Stimulated activated CD4-positive, alpha-beta T cell treated with anti-CD3 and anti-CD28 coated beads, Interleukin-4, amount 100 ng/mL, for 24 hours (primary cell): ENCODE results near the gene DYNLT1.
"Not testable (repeated sequence)": the region's sequence is repeated elsewhere in the genome, so short reads cannot be mapped to it uniquely, and the experiment has no call there.

ENCODE experiments used
- DNase-seq: peaks from one replicate; pipeline ENCODE4 v3.0.0-alpha.2; 2020

The DYNLT1 gene

DNA sequence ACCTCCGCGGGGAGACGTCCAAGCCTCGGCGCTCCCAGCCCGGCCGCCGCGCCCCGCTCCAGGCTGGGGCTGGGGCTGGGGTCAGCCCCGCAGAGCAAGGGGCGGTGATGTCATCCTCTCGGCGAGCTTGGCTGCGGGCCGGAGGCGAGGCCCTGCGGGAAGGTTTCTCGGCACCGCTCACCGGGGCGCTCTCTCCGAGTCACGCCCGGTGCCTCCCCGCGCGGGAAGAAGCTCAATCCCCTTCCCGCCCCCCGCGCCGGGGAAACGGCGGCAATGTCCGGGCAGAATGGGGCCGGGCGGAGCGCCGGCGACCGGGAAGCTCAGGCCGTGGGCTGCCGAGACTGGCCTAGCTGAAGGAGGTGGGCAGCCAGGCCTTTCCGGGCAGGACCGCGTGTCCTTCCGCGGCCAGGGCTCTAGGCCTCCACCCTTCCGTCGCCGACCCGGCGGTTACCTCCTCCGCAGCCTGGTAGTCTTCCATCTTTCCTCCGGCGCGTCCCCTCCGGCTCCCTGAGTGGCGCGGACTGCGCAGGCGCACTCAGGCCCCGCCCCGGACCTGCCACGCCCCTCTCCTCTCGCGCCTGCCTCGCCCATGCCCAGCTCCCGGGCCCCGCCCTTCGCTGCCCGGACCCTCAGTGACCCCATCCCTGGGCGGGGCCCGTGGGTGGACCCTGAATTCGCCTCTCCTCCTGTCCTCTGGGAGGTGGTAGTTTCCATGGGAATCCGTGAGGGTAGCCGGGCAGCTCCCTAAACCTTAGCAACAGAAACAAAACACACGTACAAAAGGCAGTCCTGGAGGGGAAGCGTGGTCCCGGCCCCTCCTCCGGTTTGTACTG is at the start of gene DYNLT1:
TSS of gene DYNLT1 (minus strand) at position 513 of the 833 bp plus-strand sequence. CDS start at position 478, 35 bp downstream.
- DNase-seq, result peak; percentile 89

DNA sequence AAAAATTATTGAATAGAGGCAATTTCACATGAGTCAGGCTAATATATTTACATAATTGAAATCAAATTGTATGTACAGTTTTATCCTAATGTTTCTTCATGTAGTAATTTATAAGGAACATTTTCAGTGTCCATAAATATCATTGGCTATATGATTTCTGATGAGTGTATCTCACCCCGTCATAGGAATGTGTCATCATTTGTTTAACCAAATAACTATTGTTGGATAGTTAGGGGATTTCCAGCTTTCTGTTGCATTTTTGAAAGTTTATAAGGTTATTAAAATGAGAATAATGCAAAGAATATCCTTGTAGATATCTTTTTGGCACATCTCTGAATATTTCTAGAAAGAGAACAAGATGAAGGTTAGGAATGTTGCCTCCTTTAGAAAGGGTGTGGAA is 44.3 kb upstream of the DYNLT1 start:
- DNase-seq, result no peak

DNA sequence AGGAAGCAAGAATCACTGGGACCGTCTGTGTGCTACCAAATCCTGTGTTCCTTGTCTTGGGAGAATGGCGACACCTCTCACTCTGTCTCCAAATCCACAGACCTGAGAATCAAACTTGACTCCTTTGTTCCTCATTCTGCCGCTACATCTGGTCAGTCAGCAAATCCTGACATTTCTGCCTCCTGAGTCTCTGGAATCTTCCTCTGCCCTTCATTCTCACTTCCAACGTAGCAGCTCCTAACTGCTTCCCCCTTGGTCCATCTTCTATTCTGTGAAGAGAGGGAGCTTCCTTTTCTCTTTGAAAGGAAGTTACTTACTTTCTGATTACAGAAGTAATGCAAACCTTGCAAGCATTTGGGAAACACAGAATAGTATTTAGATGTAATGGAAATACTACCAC is 43.0 kb upstream of the DYNLT1 start:
- DNase-seq, result no peak

DNA sequence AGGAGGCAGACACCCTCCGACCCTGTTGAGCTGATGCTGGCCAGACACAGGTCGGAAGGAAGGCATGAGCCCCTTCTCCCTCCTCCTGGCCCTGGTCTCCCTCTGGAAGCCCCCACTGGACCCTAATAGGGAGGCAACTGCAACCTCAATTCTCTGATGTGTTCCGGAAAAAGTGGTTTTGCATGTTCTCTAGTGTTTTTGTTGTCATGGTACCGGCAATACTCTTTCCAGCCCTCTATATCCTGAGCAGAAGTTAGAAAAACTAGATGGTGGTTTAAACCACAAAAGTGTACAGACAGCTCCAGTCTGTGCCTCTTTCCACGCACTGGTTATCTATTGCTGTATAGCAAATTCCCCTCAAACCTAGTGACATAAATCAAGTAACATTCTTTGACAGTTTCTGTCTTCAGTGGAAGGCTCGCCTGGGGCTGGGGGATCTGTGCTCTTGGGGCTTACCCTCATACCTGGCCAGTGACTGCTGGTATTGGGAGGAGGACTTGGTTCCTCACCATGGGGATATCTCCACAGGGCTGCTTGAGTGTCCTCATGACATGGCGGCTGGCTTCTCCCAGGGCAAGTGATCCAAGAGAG is 42.3 kb upstream of the DYNLT1 start:
- peak; percentile 28 for DNase-seq

DNA sequence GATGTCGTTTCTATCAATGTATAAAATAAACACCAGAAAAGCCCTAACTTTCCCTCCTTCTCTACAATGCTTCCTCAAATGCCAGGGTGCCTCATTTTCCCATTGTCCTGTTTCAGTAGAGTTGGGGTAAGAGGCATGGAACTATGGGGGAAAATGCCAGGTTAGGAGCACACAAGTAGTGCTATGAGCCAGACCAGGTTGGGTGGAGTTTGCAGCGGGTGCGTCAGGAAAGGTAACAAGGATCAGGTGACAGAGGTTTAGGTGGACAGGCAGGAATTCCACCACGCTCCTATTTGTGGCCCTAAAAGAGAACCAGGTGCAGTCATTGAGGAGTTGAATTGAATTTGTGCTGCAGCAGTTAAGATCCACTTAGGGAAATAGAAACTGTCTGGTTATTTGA is 41.8 kb upstream of the DYNLT1 start:
- DNase-seq, result no peak

DNA sequence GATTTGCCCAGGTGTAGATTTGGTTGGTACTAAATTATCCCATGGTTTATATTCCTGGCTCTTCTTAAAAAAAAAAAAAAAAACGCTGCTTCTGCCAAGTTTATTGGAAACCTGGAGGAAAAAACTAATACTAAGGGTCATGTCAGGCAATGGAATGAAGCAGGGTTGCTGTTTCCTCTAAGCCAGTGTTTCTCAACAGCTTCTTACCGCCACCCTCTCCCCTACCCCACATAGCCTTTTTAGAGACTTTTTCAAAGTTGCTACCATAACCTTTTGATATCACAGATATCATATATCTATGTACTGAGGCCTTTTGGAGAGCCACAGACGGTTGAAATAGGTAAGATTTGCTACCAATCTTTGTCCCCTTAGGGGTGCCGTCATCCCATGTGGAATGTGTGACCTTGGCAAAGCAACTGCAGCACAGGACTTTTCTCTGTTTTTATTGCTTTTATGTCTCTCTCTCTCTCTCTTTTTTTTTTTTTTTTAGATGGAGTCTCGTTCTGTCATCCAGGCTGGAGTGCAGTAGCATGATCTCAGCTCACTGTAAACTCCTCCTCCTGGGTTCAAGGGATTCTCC is 40.3 kb upstream of the DYNLT1 start:
- no peak for DNase-seq

DNA sequence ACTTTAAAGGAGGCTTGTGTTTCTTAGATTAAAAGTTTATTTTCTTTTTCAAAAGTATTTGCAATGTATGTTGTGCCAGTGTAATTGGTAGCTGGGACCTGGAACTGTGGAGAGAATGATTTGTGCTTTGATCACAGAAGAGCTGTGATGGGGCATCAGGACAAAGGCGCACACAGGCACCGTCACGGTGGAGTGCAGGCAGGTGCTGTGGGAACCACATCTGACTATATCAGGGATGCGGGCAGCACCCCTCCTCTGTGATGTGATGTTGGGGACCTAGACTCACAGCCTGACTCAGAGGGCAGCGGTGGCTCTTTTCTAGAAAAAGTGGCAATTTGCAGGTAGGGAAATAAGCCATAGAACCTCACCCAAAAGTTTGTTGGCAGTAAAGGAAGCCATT is 39.8 kb upstream of the DYNLT1 start:
- DNase-seq, result no peak

DNA sequence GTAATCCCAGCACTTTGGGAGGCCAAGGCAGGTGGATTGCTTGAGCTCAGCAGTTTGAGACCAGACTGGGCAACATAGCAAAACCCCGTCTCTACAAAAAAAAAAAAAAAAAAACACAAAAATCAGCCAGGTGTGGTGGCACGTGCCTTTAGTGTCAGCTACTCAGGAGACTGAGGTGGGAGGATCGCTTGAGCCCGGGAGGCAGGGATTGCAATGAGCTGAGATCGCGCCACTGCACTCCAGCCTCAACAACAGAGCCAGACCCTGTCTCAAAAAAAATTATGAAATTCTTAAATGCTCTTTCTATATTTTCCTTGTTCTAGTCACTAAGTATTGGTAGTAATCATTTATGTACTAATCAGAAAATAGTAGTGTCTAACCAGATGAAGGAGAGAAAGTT is 35.9 kb upstream of the DYNLT1 start:
- DNase-seq, result no peak

DNA sequence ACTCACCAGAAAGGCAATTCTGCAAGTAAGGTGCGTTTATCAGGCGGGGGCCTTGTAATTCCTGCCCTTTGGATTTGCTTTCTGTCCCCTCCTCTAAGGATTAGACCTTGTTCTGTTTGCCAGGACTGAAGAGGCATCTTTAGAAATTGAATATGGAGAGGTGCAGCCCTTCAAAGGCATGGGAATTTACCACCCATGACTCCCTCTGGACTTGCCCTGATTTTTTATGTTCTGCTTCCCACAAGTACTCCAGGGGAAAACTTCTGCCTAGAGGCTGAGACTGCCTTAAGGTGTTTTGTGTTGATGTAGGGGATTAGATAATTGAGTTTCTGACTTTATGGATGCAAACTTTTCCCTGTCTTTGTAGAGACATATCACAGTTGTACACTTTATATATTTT is 35.5 kb upstream of the DYNLT1 start:
- no peak for DNase-seq

DNA sequence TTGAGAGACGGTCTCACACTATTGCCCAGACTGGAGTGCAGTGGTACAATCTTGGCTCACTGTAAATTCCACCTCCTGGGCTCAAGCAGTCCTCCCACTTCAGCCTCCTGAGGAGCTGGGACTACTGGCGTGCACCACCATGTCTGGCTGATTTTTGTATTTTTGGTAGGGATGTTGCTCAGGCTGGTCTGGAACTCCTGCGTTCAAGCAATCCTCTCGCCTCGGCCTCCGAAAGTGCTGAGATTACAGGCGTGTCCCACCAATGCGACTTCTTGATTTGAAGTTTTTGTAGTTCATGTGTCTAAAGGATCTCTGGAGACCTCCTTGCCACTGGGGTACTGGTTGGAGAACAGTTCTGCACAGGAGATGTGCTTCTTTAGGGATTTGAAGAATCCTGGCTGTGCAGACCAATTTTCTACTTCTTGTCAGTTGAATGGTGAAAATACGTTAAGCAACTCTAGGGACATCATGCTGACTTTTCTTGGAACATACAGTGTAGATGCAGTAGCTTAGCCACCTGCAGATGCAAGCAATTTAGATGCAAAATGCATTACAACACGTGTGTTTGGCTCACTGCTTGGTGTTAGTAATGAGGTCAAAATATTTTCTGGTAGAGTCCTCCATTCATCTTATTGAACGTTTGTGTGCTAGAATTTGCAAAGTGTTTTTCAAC is 33.5 kb upstream of the DYNLT1 start:
- no peak for DNase-seq

DNA sequence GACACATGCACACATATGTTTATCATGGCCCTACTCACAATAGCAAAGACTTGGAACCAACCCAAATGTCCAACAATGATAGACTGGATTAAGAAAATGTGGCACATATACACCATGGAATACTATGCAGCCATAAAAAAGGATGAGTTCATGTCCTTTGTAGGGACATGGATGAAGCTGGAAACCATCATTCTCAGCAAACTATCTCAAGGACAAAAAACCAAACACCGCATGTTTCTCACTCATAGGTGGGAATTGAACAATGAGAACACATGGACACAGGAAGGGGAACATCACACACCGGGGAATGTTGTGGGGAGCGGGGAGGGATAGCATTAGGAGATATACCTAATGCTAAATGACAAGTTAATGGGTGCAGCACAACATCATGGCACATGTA is 32.6 kb upstream of the DYNLT1 start:
- not testable (repeated sequence) for DNase-seq

DNA sequence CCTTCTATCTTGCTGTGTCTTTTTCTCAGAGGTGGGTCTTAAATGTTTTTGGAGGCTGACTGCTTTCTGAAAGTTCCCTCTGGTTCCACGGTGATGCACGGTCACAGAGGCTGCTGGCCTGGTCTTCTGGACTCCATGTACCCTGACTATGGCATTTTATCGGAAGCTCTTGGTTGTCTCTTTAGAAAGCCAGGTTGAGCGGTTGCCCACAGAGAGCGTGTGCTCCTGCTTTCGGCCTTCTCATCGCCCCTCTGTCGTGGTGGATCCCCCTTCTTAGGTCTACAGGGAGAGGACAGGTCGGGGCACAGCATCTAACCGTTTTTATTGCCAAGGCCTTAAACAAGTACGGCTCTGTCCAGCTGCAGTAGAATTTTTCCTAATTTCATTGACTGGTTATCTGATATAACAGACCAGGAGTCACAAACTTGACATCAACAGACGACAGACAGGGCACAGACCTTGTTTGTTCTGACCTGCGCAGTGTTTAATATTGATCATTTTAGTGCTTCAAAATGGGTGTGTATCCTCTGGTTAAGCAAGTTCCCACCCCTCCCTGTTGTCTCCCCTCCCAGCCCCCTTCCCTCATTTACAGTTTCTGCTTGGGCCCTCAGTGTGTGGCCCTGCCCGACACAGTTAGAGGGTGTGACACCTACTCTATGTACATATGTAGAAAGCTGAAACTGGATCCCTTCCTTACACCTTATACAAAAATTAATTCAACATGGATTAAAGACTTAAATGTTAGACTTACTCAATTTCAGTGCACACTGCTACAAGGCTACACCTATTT is 30.0 kb upstream of the DYNLT1 start:
- no peak for DNase-seq

DNA sequence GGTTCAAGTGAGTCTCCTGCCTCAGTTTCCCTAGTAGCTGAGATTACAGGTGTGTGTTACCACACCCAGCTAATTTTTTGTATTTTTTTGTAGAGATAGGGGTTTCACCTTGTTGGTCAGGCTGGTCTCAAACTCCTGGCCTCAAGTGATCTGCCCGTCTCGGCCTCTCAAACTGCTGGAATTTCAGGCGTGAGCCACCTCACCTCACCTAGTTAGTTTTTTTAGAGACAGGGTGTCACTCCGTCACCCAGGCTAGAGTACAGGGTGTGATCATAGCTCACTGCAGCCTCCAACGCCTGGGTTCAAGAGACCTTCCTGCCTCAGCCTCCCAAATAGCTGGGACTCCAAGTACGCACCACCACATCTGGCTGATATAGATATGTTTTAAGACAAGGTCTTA is 28.2 kb upstream of the DYNLT1 start:
- no peak for DNase-seq

DNA sequence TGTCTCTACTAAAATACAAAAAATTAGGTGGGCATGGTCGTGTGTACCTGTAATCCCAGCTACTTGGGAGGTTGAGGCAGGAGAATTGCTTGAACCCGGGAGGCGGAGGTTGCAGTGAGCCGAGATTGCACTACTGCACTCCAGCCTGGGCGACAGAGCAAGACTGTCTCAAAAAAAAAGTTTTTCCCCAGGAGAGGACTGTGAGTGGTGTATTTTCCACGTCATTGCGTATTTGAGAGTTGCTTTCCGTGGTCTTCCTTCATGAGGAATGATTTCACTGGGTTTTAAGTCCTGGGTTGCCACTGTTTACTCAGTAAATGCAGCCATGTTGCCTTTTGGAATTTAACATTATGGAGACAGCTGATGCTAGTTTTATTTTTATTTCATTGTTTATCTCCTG is 27.6 kb upstream of the DYNLT1 start:
- DNase-seq, result not testable (repeated sequence)

DNA sequence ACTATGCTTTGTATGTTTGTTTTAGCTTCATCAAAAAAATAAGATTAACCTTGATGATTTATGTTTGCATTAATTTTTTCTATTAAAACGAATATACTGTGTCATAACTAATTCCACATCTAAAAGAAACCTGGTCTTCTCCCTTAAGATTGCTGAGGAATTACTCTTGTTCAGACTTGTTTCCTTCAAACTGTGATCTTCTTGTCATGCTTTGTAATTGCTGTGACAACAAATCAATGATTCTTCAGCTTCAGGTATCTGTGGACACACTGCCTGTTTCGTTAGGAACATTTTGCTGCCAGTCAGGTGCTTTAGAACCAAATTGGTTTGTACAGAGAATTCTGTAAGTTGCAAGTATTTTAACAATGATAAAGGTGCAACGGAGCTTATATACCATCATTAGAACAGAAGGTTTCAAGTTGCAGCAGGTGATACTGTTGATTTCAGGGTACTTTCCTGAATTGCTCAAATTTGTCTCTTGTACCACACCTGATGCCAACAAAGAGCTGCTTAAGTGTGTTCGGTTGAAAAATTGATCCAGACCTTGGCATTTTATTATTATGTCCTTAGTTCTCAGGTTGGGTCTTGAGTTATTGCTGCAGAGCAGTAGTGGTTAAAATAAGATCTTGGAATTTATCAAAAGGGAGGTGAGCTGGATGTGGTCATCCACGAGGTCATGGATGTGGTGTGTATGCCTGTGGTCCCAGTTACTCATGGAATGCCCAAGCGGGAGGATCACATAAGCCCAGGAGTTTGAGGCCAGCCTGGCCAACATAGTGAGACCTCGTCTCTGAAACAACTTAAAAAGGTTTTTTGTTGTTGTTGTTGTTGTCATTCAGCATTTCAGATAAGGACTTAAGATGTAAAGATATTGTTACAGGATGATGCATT is 24.8 kb upstream of the DYNLT1 start:
- no peak for DNase-seq

DNA sequence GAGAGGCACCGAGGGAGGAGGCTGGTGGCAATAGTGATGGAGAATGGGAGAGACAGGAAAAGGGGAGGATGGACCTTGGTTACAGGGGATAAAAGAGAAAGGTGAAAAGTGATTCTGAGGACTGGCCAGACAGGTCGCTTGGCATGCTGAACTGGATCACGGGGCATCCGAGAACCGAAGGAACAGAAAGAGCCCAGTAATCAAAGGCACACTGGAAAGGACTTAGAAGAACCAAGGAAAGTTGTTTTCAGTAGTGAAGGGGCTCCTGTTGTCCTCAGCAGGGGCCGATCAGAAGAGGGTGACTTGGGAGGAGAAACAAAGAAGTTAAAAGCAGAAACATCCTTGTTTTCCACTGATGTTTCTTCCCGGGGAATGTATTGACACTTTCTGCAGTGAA is 24.2 kb upstream of the DYNLT1 start:
- no peak for DNase-seq

DNA sequence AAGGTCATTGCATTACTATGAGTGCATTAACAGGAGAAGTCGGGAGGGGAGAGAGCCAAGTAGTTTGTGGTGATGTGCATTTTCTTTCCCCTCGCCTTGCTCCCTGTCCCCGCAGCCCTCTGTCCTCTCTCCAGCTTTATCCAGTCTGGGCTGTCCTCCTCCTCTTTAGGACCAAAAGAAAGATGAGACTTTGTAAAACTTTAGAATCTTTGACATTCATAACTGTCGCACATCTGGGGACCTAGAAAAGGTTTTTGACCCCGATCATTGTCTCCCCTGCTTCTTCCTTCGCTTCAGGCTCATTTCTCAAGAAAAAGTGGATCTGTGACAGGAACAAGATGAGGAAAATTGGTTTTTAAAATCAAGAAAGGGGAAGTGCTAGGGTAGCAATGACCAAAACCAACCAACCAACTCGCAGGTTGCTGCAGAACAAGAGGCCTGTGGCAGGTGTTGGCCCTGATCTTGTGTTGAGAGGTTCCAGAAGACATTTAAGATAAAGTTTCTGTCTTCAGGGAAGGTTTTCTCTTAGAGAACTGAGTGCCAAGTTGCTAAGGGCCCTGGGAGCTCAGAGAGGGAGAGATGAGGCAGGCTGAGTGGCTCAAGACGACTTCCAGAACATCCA is 22.9 kb upstream of the DYNLT1 start:
- DNase-seq, result no peak

DNA sequence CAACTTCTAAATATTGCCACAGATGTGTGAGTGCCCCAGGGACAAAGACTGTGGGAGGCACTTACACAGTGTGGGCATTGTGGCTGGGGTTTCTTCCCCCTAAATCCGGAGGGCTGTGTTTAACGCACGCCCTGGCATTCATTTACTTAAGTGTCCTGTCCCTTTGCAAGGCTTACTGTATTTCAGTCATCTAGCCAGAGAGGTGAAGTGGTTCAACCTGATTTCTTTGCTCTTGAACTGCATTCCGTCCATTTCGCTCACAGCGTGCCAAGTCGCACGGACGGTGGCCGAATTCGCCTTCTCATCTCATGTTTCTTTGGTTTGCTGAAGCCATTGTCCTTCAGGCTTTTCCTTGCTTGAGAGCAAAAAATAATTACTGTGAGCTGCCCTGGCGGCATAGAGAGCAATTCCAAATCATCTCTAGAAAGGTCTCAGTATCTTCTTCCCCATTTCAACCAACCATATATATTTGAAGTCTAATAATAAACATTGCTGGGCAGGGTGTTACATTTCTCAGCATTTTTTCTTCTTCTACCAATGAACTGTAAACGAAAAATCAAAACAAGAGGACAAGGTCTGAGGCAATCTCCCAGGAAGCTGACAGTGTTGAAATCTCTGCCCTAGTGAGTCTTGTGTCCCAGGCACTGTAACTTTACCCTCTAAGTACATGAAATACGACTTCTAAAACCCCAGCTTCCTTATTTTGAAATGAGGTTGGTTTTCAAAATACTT is 22.3 kb upstream of the DYNLT1 start:
- no peak for DNase-seq

DNA sequence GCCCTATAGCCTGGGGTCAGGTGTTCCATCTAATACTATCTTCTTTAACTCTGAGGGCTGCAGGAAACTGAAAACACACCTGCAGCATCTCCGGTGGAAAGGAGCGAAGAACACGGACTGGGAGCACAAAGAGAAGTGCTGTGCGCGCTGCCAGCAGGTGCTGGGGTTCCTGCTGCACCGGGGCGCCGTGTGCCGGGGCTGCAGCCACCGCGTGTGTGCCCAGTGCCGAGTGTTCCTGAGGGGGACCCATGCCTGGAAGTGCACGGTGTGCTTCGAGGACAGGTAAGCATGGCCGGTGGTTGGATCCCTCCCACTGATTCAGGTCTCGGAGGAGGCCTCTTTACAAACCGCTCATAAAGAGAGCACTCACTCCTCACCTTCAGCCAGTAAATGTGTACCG is 20.8 kb upstream of the DYNLT1 start:
- no peak for DNase-seq

DNA sequence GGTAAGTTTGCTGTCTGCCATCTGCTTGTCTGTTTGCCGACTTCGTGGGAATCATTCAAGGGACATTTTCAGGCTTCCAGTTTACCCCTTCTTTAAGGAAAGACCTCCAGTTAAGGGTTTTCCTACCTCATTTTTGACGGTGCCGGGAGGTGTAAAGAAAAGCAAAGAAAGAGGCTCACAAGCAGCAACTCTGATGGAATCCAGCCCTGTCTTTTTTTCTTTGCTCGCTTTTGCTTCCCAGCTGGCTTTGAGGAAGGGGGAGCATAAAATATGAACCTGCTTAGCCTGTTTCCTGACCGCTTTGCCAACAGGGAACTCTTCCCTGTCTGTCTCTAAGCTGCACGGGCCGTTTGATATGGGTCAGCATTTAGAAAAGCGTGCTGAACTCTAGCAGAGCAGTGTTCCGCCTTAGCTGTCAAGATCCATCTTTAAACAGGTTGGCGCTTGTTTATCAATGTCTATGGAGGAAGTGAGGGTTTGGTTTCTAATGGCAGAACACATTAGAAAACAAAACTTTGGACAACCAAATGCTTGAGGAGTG is 19.2 kb upstream of the DYNLT1 start:
- no peak for DNase-seq
